RWPE2 (cell line): ENCODE data around the gene WDTC1.

Source experiments
- ATAC-seq: fragments of 200-7000 bp; cut with Tn5 transposase; 3 replicates; pipeline ENCODE4 v1.9.1; 2021; ENCODE audit warnings: low read depth
- DNase-seq: peaks from one replicate; pipeline ENCODE4 v3.0.0-alpha.2; 2020; ENCODE audit warnings: low spot score
- H3K27ac ChIP-seq: fragments of 450-650 bp; 2 replicates; pipeline ENCODE4 v1.5.1; 2017; ENCODE audit warnings: mild to moderate bottlenecking; ENCODE audit not compliant: poor library complexity, severe bottlenecking
- H3K27me3 ChIP-seq: fragments of 250-450 bp; sonication (Bioruptor Pico); 2 replicates; pipeline ENCODE4 v1.5.1; 2021; ENCODE audit warnings: mild to moderate bottlenecking, moderate library complexity; ENCODE audit not compliant: insufficient read depth, poor library complexity, severe bottlenecking
- H3K36me3 ChIP-seq: fragments of 250-450 bp; sonication (Bioruptor Pico); 2 replicates; pipeline ENCODE4 v1.5.1; 2020; ENCODE audit warnings: low read depth, mild to moderate bottlenecking, moderate library complexity
- H3K4me1 ChIP-seq: fragments of 250-450 bp; sonication (Bioruptor Pico); 2 replicates; pipeline ENCODE4 v1.5.1; 2021; ENCODE audit warnings: mild to moderate bottlenecking, moderate library complexity; ENCODE audit not compliant: insufficient read depth, poor library complexity, severe bottlenecking
- H3K4me3 ChIP-seq: fragments of 250-450 bp; sonication (Bioruptor Pico); 2 replicates; pipeline ENCODE4 v1.5.1; 2021; ENCODE audit warnings: mild to moderate bottlenecking, moderate library complexity; ENCODE audit not compliant: severe bottlenecking
- H3K9me3 ChIP-seq: fragments of 250-450 bp; sonication (Bioruptor Pico); 2 replicates; pipeline ENCODE4 v1.5.1; 2021; ENCODE audit warnings: mild to moderate bottlenecking, moderate library complexity; ENCODE audit not compliant: severe bottlenecking
- CTCF ChIP-seq: fragments of 450-650 bp; IDR thresholded peaks from one replicate; pipeline ENCODE4 v1.5.1; 2017; ENCODE audit warnings: mild to moderate bottlenecking, moderate library complexity; ENCODE audit not compliant: poor library complexity, severe bottlenecking

WDTC1 gene

GRCh38 chr1:27253596-27253995 lies 19.2 kb downstream of the WDTC1 start:
- H3K4me3 ChIP-seq, result no peak overlapping the region
- H3K27ac ChIP-seq, result no peak overlapping the region
- ATAC-seq, result no peak
- H3K27me3 ChIP-seq, result no peaks in the 10 kb centered on the region
- H3K9me3 ChIP-seq, result no peaks in the 10 kb centered on the region
- TF ChIP-seq CTCF, result no peak
- DNase-seq, result no peak
- no peaks in the 10 kb centered on the region for H3K36me3 ChIP-seq
- H3K4me1 ChIP-seq, result no peaks in the 10 kb centered on the region

GRCh38 chr1:27255136-27255535 lies 20.7 kb downstream of the WDTC1 start:
- TF ChIP-seq CTCF, result no peak
- DNase-seq, result no peak
- H3K4me1 ChIP-seq, result no peaks in the 10 kb centered on the region
- ATAC-seq, result no peak
- no peak overlapping the region for H3K27ac ChIP-seq
- no peaks in the 10 kb centered on the region for H3K27me3 ChIP-seq
- H3K4me3 ChIP-seq, result no peak overlapping the region
- H3K36me3 ChIP-seq, result no peaks in the 10 kb centered on the region
- no peaks in the 10 kb centered on the region for H3K9me3 ChIP-seq

DNA sequence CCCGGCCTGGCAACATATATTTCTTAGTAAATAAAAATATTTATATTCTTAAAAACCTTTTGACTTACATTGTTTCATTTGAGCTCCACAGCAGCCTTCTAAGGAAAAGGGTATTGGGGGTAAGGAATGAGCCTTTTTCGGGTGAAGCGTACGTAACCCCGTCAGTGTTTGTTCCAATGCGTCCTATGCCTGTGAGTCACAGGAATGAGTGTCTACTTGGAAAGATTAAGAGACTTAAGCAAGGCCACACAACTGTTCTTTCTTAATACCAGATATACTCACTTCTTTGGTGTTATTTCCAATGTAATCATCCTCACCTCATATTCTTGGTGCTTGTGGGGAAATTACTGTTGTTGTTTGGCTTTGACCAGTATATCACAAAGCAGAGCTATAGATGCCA lies 22.7 kb downstream of the WDTC1 start:
- H3K4me3 ChIP-seq, result no peak overlapping the region
- no peaks in the 10 kb centered on the region for H3K36me3 ChIP-seq
- no peaks in the 10 kb centered on the region for H3K4me1 ChIP-seq
- H3K27ac ChIP-seq, result no peak overlapping the region
- TF ChIP-seq CTCF, result no peak
- no peak for DNase-seq
- H3K9me3 ChIP-seq, result no peaks in the 10 kb centered on the region
- H3K27me3 ChIP-seq, result no peaks in the 10 kb centered on the region
- ATAC-seq, result no peak

DNA sequence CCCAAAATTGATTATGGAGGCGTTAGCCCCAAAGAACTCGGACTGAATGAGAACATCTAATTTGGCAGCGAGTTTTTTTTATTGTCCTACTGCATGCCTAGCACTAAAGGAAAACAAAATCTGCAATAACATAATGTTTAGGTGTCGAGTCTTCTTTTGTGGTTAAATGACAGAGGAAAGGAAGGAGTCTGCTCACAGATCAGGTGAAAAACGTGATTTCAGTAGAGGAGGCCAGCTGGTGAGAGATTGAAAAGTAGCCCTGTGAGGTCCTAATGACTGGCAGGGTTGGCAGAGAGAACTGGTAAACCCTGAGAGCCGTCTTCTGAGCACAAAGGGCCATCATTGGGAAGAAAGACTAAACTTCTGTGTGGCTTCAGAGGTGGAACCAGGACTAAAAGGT lies 24.2 kb downstream of the WDTC1 start:
- ATAC-seq, result no peak
- Histone ChIP-seq H3K36me3 (peaks cover 2% of the 10 kb centered on the region), H3K27me3 (no peaks in the 10 kb centered on the region), H3K27ac (no peak overlapping the region), H3K4me3 (no peak overlapping the region), H3K4me1 (no peaks in the 10 kb centered on the region), H3K9me3 (no peaks in the 10 kb centered on the region)
- TF ChIP-seq CTCF, result no peak
- no peak for DNase-seq

GRCh38 chr1:27267153-27267552 lies 32.7 kb downstream of the WDTC1 start:
- Histone ChIP-seq H3K27me3 (no peaks in the 10 kb centered on the region), H3K36me3 (peaks cover 5% of the 10 kb centered on the region), H3K27ac (no peak overlapping the region), H3K4me3 (no peak overlapping the region), H3K9me3 (no peaks in the 10 kb centered on the region), H3K4me1 (no peaks in the 10 kb centered on the region)
- TF ChIP-seq CTCF, result no peak
- DNase-seq, result no peak
- ATAC-seq, result no peak
